H1 (cell line): ENCODE measurements around the gene SLC66A3. TPM values are rescaled to one million over a fixed set of nuclear protein-coding genes. Genes with fewer than 3 reads are reported as not detected.

Experiments
- CHD1 ChIP-seq: IDR thresholded peaks from 2 replicates; pipeline ENCODE4 v1.6.1; 2012; ENCODE audit warnings: low read depth, low read length, improper control_type of control experiment
- PHF8 ChIP-seq: fragments of 200-600 bp; sonication (generic); conservative IDR thresholded peaks from 2 replicates; pipeline ENCODE4 v1.7.1; 2012; ENCODE audit warnings: low read depth, mild to moderate bottlenecking, inconsistent platforms, low read length, moderate library complexity
- ZNF274 ChIP-seq: IDR thresholded peaks from 2 replicates; pipeline ENCODE4 v1.7.0; 2012; ENCODE audit warnings: low read length, borderline replicate concordance; ENCODE audit errors: extremely low read depth
- polyA plus RNA-seq, 7 experiments: library from polyadenylated mRNA; depleted of rRNA in 3 of 7; stranded (reverse) in 5 of 7; unstranded in 2 of 7; fragments of >200 nt in 5 of 7; fragments of 200-250 nt in 2 of 7; gene quantifications; 1 replicate in 5 of 7; 2 replicates in 1 of 7; 4 replicates in 1 of 7; pipeline versions ENCODE4 v1.2.1 to v1.2.3, GENCODE V29; 2011 to 2013; ENCODE audit warnings: missing spikeins in 2 of 7, mixed read lengths in 2 of 7
- total RNA-seq: library from RNA; stranded (reverse); fragmentation: NEBNext Ultra II Directional; extraction: Animal tissue kit (Norgen Biotek cat#: 25700); gene quantifications from 2 replicates; pipeline ENCODE4 v1.2.1, GENCODE V29; 2021
- TF ChIP-seq, protein P1 (sequence below): fragments of 300-600 bp; sonication (generic); IDR thresholded peaks from 2 replicates; pipeline ENCODE4 v1.7.1; 2012; ENCODE audit warnings: low read length, moderate library complexity, mild to moderate bottlenecking, inconsistent platforms; ENCODE audit not compliant: insufficient replicate concordance

SLC66A3 gene
- total and polyA plus RNA-seq, 2 of the 8 experiments (the other 6 are each of a cell fraction or from before 2014, with no cell fraction given) = 8.7 to 27.8 TPM

DNA sequence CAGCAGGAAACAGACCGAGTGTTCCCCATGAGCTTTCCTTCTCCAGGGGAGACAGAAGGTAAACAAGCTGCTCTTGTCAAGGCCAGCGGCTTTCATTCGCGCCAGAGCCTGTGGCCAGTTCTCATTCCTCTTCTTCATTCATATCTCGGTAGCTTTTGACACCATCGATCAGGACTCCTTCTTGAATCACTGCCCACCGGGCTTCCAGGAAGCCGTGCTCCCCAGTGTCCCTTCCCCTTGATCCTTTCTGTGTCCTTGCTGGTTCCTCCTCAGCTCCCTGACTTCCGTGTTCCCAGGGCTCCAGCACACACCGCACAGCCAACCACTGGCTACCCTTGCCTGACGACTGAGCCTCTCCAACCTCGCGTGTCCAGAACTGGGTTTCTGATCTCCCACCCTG, 14.1 kb downstream of the SLC66A3 start (continued):
- TF ChIP-seq ZNF274 (no peak), PHF8 (no peak), CHD1 (no peak)
- TF ChIP-seq, protein P1, sequence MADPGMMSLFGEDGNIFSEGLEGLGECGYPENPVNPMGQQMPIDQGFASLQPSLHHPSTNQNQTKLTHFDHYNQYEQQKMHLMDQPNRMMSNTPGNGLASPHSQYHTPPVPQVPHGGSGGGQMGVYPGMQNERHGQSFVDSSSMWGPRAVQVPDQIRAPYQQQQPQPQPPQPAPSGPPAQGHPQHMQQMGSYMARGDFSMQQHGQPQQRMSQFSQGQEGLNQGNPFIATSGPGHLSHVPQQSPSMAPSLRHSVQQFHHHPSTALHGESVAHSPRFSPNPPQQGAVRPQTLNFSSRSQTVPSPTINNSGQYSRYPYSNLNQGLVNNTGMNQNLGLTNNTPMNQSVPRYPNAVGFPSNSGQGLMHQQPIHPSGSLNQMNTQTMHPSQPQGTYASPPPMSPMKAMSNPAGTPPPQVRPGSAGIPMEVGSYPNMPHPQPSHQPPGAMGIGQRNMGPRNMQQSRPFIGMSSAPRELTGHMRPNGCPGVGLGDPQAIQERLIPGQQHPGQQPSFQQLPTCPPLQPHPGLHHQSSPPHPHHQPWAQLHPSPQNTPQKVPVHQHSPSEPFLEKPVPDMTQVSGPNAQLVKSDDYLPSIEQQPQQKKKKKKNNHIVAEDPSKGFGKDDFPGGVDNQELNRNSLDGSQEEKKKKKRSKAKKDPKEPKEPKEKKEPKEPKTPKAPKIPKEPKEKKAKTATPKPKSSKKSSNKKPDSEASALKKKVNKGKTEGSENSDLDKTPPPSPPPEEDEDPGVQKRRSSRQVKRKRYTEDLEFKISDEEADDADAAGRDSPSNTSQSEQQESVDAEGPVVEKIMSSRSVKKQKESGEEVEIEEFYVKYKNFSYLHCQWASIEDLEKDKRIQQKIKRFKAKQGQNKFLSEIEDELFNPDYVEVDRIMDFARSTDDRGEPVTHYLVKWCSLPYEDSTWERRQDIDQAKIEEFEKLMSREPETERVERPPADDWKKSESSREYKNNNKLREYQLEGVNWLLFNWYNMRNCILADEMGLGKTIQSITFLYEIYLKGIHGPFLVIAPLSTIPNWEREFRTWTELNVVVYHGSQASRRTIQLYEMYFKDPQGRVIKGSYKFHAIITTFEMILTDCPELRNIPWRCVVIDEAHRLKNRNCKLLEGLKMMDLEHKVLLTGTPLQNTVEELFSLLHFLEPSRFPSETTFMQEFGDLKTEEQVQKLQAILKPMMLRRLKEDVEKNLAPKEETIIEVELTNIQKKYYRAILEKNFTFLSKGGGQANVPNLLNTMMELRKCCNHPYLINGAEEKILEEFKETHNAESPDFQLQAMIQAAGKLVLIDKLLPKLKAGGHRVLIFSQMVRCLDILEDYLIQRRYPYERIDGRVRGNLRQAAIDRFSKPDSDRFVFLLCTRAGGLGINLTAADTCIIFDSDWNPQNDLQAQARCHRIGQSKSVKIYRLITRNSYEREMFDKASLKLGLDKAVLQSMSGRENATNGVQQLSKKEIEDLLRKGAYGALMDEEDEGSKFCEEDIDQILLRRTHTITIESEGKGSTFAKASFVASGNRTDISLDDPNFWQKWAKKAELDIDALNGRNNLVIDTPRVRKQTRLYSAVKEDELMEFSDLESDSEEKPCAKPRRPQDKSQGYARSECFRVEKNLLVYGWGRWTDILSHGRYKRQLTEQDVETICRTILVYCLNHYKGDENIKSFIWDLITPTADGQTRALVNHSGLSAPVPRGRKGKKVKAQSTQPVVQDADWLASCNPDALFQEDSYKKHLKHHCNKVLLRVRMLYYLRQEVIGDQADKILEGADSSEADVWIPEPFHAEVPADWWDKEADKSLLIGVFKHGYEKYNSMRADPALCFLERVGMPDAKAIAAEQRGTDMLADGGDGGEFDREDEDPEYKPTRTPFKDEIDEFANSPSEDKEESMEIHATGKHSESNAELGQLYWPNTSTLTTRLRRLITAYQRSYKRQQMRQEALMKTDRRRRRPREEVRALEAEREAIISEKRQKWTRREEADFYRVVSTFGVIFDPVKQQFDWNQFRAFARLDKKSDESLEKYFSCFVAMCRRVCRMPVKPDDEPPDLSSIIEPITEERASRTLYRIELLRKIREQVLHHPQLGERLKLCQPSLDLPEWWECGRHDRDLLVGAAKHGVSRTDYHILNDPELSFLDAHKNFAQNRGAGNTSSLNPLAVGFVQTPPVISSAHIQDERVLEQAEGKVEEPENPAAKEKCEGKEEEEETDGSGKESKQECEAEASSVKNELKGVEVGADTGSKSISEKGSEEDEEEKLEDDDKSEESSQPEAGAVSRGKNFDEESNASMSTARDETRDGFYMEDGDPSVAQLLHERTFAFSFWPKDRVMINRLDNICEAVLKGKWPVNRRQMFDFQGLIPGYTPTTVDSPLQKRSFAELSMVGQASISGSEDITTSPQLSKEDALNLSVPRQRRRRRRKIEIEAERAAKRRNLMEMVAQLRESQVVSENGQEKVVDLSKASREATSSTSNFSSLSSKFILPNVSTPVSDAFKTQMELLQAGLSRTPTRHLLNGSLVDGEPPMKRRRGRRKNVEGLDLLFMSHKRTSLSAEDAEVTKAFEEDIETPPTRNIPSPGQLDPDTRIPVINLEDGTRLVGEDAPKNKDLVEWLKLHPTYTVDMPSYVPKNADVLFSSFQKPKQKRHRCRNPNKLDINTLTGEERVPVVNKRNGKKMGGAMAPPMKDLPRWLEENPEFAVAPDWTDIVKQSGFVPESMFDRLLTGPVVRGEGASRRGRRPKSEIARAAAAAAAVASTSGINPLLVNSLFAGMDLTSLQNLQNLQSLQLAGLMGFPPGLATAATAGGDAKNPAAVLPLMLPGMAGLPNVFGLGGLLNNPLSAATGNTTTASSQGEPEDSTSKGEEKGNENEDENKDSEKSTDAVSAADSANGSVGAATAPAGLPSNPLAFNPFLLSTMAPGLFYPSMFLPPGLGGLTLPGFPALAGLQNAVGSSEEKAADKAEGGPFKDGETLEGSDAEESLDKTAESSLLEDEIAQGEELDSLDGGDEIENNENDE = no peak
